OCI-LY7 (cell line): ENCODE data around the gene GOLGA6L7. TPM values are rescaled to one million over a fixed set of nuclear protein-coding genes. Genes with fewer than 3 reads are reported as not detected.
"Not testable (repeated sequence)": the region's sequence is repeated elsewhere in the genome, so short reads cannot be mapped to it uniquely, and the experiment has no call there.

Source experiments
- Bru-seq: library from RNA; stranded (reverse); fragments of 400-500 nt; gene quantifications from one replicate; lab custom pipeline; 2021; lab: Mats Ljungman, UMichigan
- BruChase-seq, 2 experiments: library from RNA; stranded (reverse); fragments of 400-500 nt; gene quantifications; one replicate each; lab custom pipeline; 2021; lab: Mats Ljungman, UMichigan
- BruUV-seq: library from RNA; stranded (reverse); fragments of 400-500 nt; replicated peaks from 2 replicates; lab custom pipeline; 2021; lab: Mats Ljungman, UMichigan
- CTCF ChIA-PET: fragments of 300-600 bp; sonication (Branson Sonifier 250); formaldehyde crosslinking; loops from one replicate; lab custom pipeline; 2022; ENCODE audit warnings: antibody characterized with exemption; ENCODE audit not compliant: unreplicated experiment; lab: Charles Lee
- POLR2A ChIA-PET: fragments of 300-600 bp; sonication (Branson Sonifier 250); formaldehyde crosslinking; loops from one replicate; lab custom pipeline; 2022; ENCODE audit warnings: antibody characterized with exemption; lab: Charles Lee
- DNase-seq: peaks from one replicate; pipeline ENCODE4 v3.0.0-alpha.2; 2015; ENCODE audit warnings: low spot score
- H2AFZ ChIP-seq: fragments of 200-600 bp; sonication (generic), shearing (Covaris generic); 2 replicates; pipeline ENCODE4 v1.6.1; 2014; ENCODE audit warnings: mild to moderate bottlenecking, antibody characterized with exemption, low read length, moderate library complexity
- H3K27ac ChIP-seq: fragments of 200-600 bp; sonication (generic); 2 replicates; pipeline ENCODE4 v1.5.1; 2014; ENCODE audit warnings: mixed run types, low read depth, mild to moderate bottlenecking, moderate library complexity, low read length, inconsistent platforms; ENCODE audit not compliant: poor library complexity, severe bottlenecking
- H3K36me3 ChIP-seq: fragments of 200-600 bp; sonication (generic); 2 replicates; pipeline ENCODE4 v1.6.1; 2014; ENCODE audit warnings: mild to moderate bottlenecking, antibody characterized with exemption, low read length, moderate library complexity, mixed read lengths; ENCODE audit not compliant: insufficient read depth
- H3K4me1 ChIP-seq: fragments of 200-600 bp; sonication (generic); 2 replicates; pipeline ENCODE4 v1.5.1; 2014; ENCODE audit warnings: mild to moderate bottlenecking, low read length; ENCODE audit not compliant: insufficient read depth, poor library complexity, severe bottlenecking
- H3K4me2 ChIP-seq: fragments of 200-600 bp; sonication (generic); 2 replicates; pipeline ENCODE4 v1.6.1; 2014; ENCODE audit warnings: mild to moderate bottlenecking, low read length
- H3K4me3 ChIP-seq: fragments of 200-600 bp; sonication (generic); 2 replicates; pipeline ENCODE4 v1.5.1; 2014; ENCODE audit warnings: mild to moderate bottlenecking, low read depth, low read length; ENCODE audit not compliant: poor library complexity, severe bottlenecking
- H3K79me2 ChIP-seq: fragments of 200-600 bp; sonication (generic); 2 replicates; pipeline ENCODE4 v1.6.1; 2016; ENCODE audit warnings: low read depth, mild to moderate bottlenecking, low read length, moderate library complexity, mixed read lengths; ENCODE audit not compliant: insufficient read depth
- H3K9me2 ChIP-seq: fragments of 200-600 bp; sonication (generic); 2 replicates; pipeline ENCODE4 v1.6.1; 2016; ENCODE audit warnings: mild to moderate bottlenecking, low read length, mixed read lengths; ENCODE audit not compliant: insufficient read depth
- H3K9me3 ChIP-seq: fragments of 200-600 bp; sonication (generic); 2 replicates; pipeline ENCODE4 v1.6.1; 2014; ENCODE audit warnings: mild to moderate bottlenecking, mixed run types, low read length, mixed read lengths
- H4K20me1 ChIP-seq: fragments of 200-600 bp; sonication (generic); 2 replicates; pipeline ENCODE4 v1.6.1; 2014; ENCODE audit warnings: mild to moderate bottlenecking, antibody characterized with exemption, low read length, moderate library complexity, mixed read lengths; ENCODE audit not compliant: insufficient read depth
- CTCF ChIP-seq: fragments of 200-600 bp; sonication (generic); conservative IDR thresholded peaks from 2 replicates; pipeline ENCODE4 v1.5.1; 2014; ENCODE audit warnings: mild to moderate bottlenecking, antibody characterized with exemption, low read length, moderate library complexity, mixed read lengths
- EZH2phosphoT487 ChIP-seq: fragments of 200-600 bp; sonication (generic); IDR thresholded peaks from 2 replicates; pipeline ENCODE4 v1.6.1; 2018; ENCODE audit warnings: low read depth, borderline replicate concordance, mild to moderate bottlenecking, mixed run types, antibody characterized with exemption, low read length, moderate library complexity, mixed read lengths
- intact Hi-C: fragments of 100-400 bp; cut with micrococcal nuclease; formaldehyde crosslinking; loops from one replicate; pipeline ENCODE4 v1.10.0; 2022; ENCODE audit not compliant: unreplicated experiment
- long read RNA-seq: library from polyadenylated mRNA; stranded (forward); transcript quantifications from one replicate; pipeline ENCODE4 v2.0.0, GENCODE V29; 2022
- total RNA-seq, 2 experiments: library from RNA; depleted of rRNA in 1 of 2; stranded (reverse); fragments of >200 nt in 1 of 2; shearing (Covaris generic) in 1 of 2; gene quantifications; 2 replicates each; pipeline ENCODE4 v1.2.3, GENCODE V29; 2014 to 2022

GOLGA6L7 gene
- 0.13 TPM in 1 of 2 replicates, not detected in the other for total RNA-seq (2014; rRNA removed; shearing (Covaris generic))
- total RNA-seq (2022), result not detected in 2 replicates
- not detected for Bru-seq, nascent RNA
- BruChase-seq, experiment 1, labeled RNA remaining after a 6-hour chase, result not detected
- BruChase-seq, experiment 2, labeled RNA remaining after a 2-hour chase, result not detected
- long read RNA-seq, result 0 reads

GRCh38 chr15:28848521-28848920 lies at the start of gene GOLGA6L7:
Gene GOLGA6L7 (minus strand): TSS chr15:28848644. CDS start chr15:28848549, 95 bp downstream.
- DNase-seq, H3K79me2 ChIP-seq, H3K9me3 ChIP-seq, BruUV-seq, CTCF ChIA-PET, H2AFZ ChIP-seq, H4K20me1 ChIP-seq, H3K4me2 ChIP-seq, H3K4me1 ChIP-seq, intact Hi-C loops, POLR2A ChIA-PET, H3K4me3 ChIP-seq, H3K27ac ChIP-seq, H3K36me3 ChIP-seq, H3K9me2 ChIP-seq: not testable (repeated sequence)

GRCh38 chr15:28897861-28898585 lies 49.6 kb upstream of the GOLGA6L7 start:
- H3K36me3 ChIP-seq, result no peaks in the 10 kb centered on the region
- H3K27ac ChIP-seq, result no peak overlapping the region
- intact Hi-C loops, result no loop called here
- ChIA-PET CTCF (interaction anchor here (0.6 kb wide), 1 partner anchor 624 kb away, joined by 3 read pairs; no protein-coding TSS in a partner anchor), POLR2A (no interaction called here)
- H3K79me2 ChIP-seq, result no peaks in the 10 kb centered on the region
- no peak overlapping the region for H2AFZ ChIP-seq
- no peaks in the 10 kb centered on the region for H3K4me1 ChIP-seq
- no peak overlapping the region for H3K4me2 ChIP-seq
- BruUV-seq, result no TSS peak
- H3K9me3 ChIP-seq, result no peaks in the 10 kb centered on the region
- no peak for DNase-seq
- TF ChIP-seq CTCF (no peak), EZH2phosphoT487 (no peak)
- no peaks in the 10 kb centered on the region for H3K9me2 ChIP-seq
- no peak overlapping the region for H3K4me3 ChIP-seq
- no peaks in the 10 kb centered on the region for H4K20me1 ChIP-seq

GRCh38 chr15:28896951-28897350 lies 48.5 kb upstream of the GOLGA6L7 start:
- H4K20me1 ChIP-seq, result no peaks in the 10 kb centered on the region
- H3K4me2 ChIP-seq, result no peak overlapping the region
- H3K79me2 ChIP-seq, result no peaks in the 10 kb centered on the region
- H3K9me3 ChIP-seq, result no peaks in the 10 kb centered on the region
- H3K4me1 ChIP-seq, result no peaks in the 10 kb centered on the region
- H3K36me3 ChIP-seq, result no peaks in the 10 kb centered on the region
- ChIA-PET CTCF (no interaction called here), POLR2A (no interaction called here)
- no peak overlapping the region for H2AFZ ChIP-seq
- TF ChIP-seq CTCF (no peak), EZH2phosphoT487 (no peak)
- BruUV-seq, result no TSS peak
- no peaks in the 10 kb centered on the region for H3K9me2 ChIP-seq
- DNase-seq, result no peak
- intact Hi-C loops, result no loop called here
- no peak overlapping the region for H3K27ac ChIP-seq
- no peak overlapping the region for H3K4me3 ChIP-seq
